Brain microvascular endothelial cell (primary cell): ENCODE measurements around the gene GNAO1.

Experiments
- DNase-seq: peaks from one replicate; pipeline ENCODE4 v3.0.0-alpha.2; 2020
- H3K27ac ChIP-seq: fragments of 250-450 bp; sonication (Bioruptor Pico); 2 replicates; pipeline ENCODE4 v1.5.1; 2020; ENCODE audit warnings: mild to moderate bottlenecking, moderate library complexity
- H3K27me3 ChIP-seq: fragments of 250-450 bp; sonication (Bioruptor Pico); replicated peaks from 2 replicates; pipeline ENCODE4 v1.5.1; 2020; ENCODE audit warnings: mild to moderate bottlenecking
- H3K36me3 ChIP-seq: fragments of 250-450 bp; sonication (Bioruptor Pico); replicated peaks from 2 replicates; pipeline ENCODE4 v1.5.1; 2020; ENCODE audit warnings: mild to moderate bottlenecking
- H3K4me3 ChIP-seq: 2 replicates; pipeline ENCODE4 v1.5.1; 2011; ENCODE audit warnings: low read depth, mild to moderate bottlenecking, control low read depth, low read length, moderate library complexity
- CTCF ChIP-seq: IDR thresholded peaks from 2 replicates; pipeline ENCODE4 v1.5.1; 2011; ENCODE audit warnings: low read depth, mild to moderate bottlenecking, moderate library complexity, low read length, control low read depth, inconsistent platforms; ENCODE audit errors: missing control alignments
- in situ Hi-C: cut with HindIII; loops from 2 replicates; pipeline ENCODE4 v1.10.0; 2017; ENCODE audit warnings: low sequenced_read_pairs, low pct_ligation_motif_present

The GNAO1 gene

GRCh38 chr16:56399047-56399446, 207.8 kb downstream of the GNAO1 start:
- Histone ChIP-seq H3K27me3 (no peaks in the 10 kb centered on the region), H3K4me3 (no peak overlapping the region), H3K27ac (no peak overlapping the region), H3K36me3 (peaks cover 27% of the 10 kb centered on the region)
- DNase-seq, result no peak
- TF ChIP-seq CTCF, result no peak
- in situ Hi-C loops, result no loop called here

GRCh38 chr16:56399486-56399885, 208.2 kb downstream of the GNAO1 start:
- H3K36me3 ChIP-seq, result peaks cover 30% of the 10 kb centered on the region
- no peaks in the 10 kb centered on the region for H3K27me3 ChIP-seq
- H3K27ac ChIP-seq, result no peak overlapping the region
- DNase-seq, result no peak
- no peak for TF ChIP-seq CTCF
- no peak overlapping the region for H3K4me3 ChIP-seq
- in situ Hi-C loops, result no loop called here

DNA sequence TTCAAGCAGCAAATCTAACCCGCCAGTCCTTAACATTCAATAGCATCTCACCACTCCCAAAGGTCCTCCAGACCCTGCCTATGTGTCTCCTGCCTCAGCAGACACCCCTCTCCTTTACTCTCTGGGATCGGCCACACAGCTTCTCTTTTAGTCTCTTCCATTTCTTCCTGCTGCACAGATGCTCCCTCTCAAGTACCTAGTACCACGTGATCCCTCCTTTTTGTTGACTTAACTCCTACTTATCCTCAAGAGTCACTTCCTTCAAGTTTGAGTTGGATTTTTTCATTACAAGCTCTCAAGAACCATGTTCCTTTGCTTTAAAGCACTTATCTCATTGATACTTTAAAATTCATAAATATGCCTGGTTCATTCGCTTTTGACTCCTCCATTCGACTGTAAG, 209.2 kb downstream of the GNAO1 start:
- Histone ChIP-seq H3K27ac (no peak overlapping the region), H3K27me3 (no peaks in the 10 kb centered on the region), H3K4me3 (no peak overlapping the region), H3K36me3 (peaks cover 36% of the 10 kb centered on the region)
- no peak for DNase-seq
- TF ChIP-seq CTCF, result no peak
- in situ Hi-C loops, result no loop called here

GRCh38 chr16:56401482-56401881, 210.2 kb downstream of the GNAO1 start:
- in situ Hi-C loops, result no loop called here
- peak; percentile 57 for TF ChIP-seq CTCF
- H3K4me3 ChIP-seq, result no peak overlapping the region
- H3K36me3 ChIP-seq, result peaks cover 36% of the 10 kb centered on the region
- DNase-seq, result no peak
- H3K27me3 ChIP-seq, result no peaks in the 10 kb centered on the region
- H3K27ac ChIP-seq, result no peak overlapping the region

DNA sequence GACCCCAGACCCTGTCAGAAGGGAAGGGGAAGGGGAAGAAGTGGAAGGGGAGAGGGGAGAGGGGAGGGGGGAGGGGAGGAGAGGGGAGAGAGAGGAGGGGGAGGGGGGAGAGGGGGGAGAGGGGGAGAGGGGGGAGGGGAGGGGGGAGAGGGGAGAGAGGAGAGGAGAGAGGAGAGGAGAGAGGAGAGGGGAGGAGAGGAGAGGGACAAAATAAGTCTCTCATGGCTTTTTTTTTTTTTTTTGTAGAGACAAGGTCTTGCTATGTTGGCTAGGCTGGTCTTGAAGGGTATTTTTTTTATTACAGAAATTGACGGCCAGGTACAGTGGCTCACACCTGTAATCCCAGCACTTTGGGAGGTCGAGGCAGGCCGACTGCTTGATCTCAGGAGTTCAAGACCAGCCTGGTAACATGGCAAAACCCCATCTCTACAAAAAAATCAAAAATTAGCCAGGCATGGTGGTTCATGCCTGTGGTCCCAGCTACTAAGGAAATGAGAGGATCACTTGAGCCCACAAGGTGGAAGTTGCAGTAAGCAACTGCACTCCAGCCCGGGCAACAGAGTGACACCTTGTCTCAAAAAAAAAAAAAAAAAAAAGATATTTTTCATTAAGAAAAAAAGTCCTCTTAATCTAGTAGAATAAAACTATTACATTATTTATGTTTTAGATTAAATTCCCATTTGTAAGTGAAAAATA, 214.8 kb downstream of the GNAO1 start:
- Histone ChIP-seq H3K4me3 (no peak overlapping the region), H3K27me3 (no peaks in the 10 kb centered on the region), H3K27ac (no peak overlapping the region), H3K36me3 (peaks cover 34% of the 10 kb centered on the region)
- no peak for TF ChIP-seq CTCF
- no peak for DNase-seq
- in situ Hi-C loops, result no loop called here
